PC-3 (cell line): ENCODE data around the gene TAOK1. TPM values are rescaled to one million over a fixed set of nuclear protein-coding genes. Genes with fewer than 3 reads are reported as not detected.
"Not testable (repeated sequence)": the region's sequence is repeated elsewhere in the genome, so short reads cannot be mapped to it uniquely, and the experiment has no call there.

Source experiments
- ATAC-seq: fragments of 200-7000 bp; cut with Tn5 transposase; 2 replicates; pipeline ENCODE4 v1.9.1; 2020; ENCODE audit warnings: mild to moderate bottlenecking, moderate library complexity
- BruUV-seq: library from RNA; stranded (reverse); fragments of 400-500 nt; replicated peaks from 2 replicates; lab custom pipeline; 2021; lab: Mats Ljungman, UMichigan
- CTCF ChIA-PET: fragments of 300-600 bp; sonication (Branson Sonifier 250); formaldehyde crosslinking; loops from one replicate; lab custom pipeline; 2022; ENCODE audit warnings: antibody characterized with exemption; lab: Charles Lee
- POLR2A ChIA-PET: fragments of 300-600 bp; sonication (Branson Sonifier 250); formaldehyde crosslinking; loops from one replicate; lab custom pipeline; 2022; ENCODE audit warnings: antibody characterized with exemption; ENCODE audit not compliant: unreplicated experiment; lab: Charles Lee
- DNase-seq: peaks from one replicate; pipeline ENCODE4 v3.0.0-alpha.2; 2015
- H2AFZ ChIP-seq: fragments of 300-600 bp; sonication (generic); 2 replicates; pipeline ENCODE4 v1.6.0; 2016; ENCODE audit warnings: antibody characterized with exemption, low read length
- H3F3A ChIP-seq: fragments of 300-600 bp; sonication (generic); one replicate; pipeline ENCODE4 v1.6.0; 2017; ENCODE audit warnings: antibody characterized with exemption, low read length, control low read depth, mild to moderate bottlenecking; ENCODE audit not compliant: unreplicated experiment
- H3K27ac ChIP-seq: fragments of 300-600 bp; sonication (generic); 2 replicates; pipeline ENCODE4 v1.5.1; 2016; ENCODE audit warnings: mild to moderate bottlenecking, low read length
- H3K27me3 ChIP-seq: fragments of 300-600 bp; sonication (generic); 2 replicates; pipeline ENCODE4 v1.6.1; 2016; ENCODE audit warnings: low read length, mixed read lengths
- H3K36me3 ChIP-seq: fragments of 300-600 bp; sonication (generic); 2 replicates; pipeline ENCODE4 v1.6.1; 2016; ENCODE audit warnings: low read depth, mixed run types, low read length, mixed read lengths
- H3K4me1 ChIP-seq: fragments of 300-600 bp; sonication (generic); 2 replicates; pipeline ENCODE4 v1.5.1; 2016; ENCODE audit warnings: low read length; ENCODE audit not compliant: insufficient read depth
- H3K4me2 ChIP-seq: fragments of 300-600 bp; sonication (generic); 2 replicates; pipeline ENCODE4 v1.6.0; 2016; ENCODE audit warnings: low read length
- H3K4me3 ChIP-seq: fragments of 300-600 bp; sonication (generic); 2 replicates; pipeline ENCODE4 v1.5.1; 2016; ENCODE audit warnings: mild to moderate bottlenecking, low read length, mixed read lengths
- H3K79me2 ChIP-seq: fragments of 300-600 bp; sonication (generic); 2 replicates; pipeline ENCODE4 v1.6.1; 2017; ENCODE audit warnings: low read length, mixed read lengths
- H3K9ac ChIP-seq: fragments of 300-600 bp; sonication (generic); 2 replicates; pipeline ENCODE4 v1.6.0; 2016; ENCODE audit warnings: mild to moderate bottlenecking, low read length
- H3K9me2 ChIP-seq: fragments of 300-600 bp; sonication (generic); replicated peaks from 2 replicates; pipeline ENCODE4 v1.6.1; 2016; ENCODE audit warnings: mixed run types, low read length, mixed read lengths
- H3K9me3 ChIP-seq: fragments of 300-600 bp; sonication (generic); 2 replicates; pipeline ENCODE4 v1.6.1; 2016; ENCODE audit warnings: low read length, mixed read lengths
- H4K20me1 ChIP-seq: fragments of 300-600 bp; sonication (generic); 2 replicates; pipeline ENCODE4 v1.6.1; 2016; ENCODE audit warnings: low read length, mixed read lengths
- EZH2 ChIP-seq: fragments of 300-600 bp; sonication (generic); IDR thresholded peaks from one replicate; pipeline ENCODE4 v1.6.1; 2017; ENCODE audit warnings: antibody characterized with exemption, mild to moderate bottlenecking, low read length; ENCODE audit not compliant: unreplicated experiment
- EZH2phosphoT487 ChIP-seq: fragments of 300-600 bp; sonication (generic); IDR thresholded peaks from 2 replicates; pipeline ENCODE4 v1.6.1; 2018; ENCODE audit warnings: mild to moderate bottlenecking, antibody characterized with exemption, low read length, borderline replicate concordance
- intact Hi-C: fragments of 100-400 bp; cut with micrococcal nuclease; formaldehyde crosslinking; loops from 2 replicates; pipeline ENCODE4 v1.9.0; 2023
- total RNA-seq: library from RNA; depleted of rRNA; stranded (reverse); fragments of >200 nt; gene quantifications from 2 replicates; pipeline ENCODE4 v1.2.3, GENCODE V29; 2014
- TF ChIP-seq, protein P1 (sequence below): fragments of 300-600 bp; sonication (generic); conservative IDR thresholded peaks from 2 replicates; pipeline ENCODE4 v1.5.1; 2017; ENCODE audit warnings: antibody characterized with exemption, low read depth, mild to moderate bottlenecking, low read length

Gene TAOK1
- total RNA-seq, 1 experiment from 2014 or later: 17.3 TPM

DNA sequence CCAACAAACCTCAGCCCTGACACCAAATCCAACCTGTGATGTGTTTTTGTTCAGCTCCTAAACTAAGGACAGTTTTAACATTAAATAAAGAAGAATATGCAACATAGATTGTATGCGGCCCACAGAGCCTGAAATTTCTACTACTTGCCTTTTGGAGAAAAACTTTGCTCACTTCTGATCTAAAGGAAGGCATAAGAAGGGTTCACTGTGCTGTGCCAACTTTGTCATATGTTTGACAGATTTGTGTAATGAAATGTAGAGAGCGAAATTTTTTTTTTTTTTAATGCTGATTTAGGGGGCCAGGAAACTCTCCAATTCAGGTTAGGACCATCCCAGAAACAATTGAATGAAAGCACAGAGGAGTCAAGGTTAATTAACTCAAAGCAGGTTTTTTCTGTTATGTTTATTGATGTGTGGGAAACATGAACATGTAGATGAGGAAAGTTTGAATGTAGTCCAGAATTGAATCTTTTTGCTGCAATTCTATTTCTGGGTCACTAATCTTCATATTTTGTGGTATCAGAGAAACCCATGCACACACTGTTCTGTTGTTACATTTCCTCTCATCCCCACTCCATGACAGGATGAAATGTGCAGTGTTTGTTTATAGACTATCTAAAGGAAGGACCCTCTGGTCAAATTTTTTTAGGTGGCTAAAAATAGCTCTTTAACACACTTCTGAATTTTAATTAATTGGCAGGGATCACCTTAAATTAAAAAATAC lies 71.5 kb downstream of the TAOK1 start:
- intact Hi-C loops: no loop called here
- Histone ChIP-seq H3K79me2 (no peaks in the 10 kb centered on the region), H3K27ac (no peak overlapping the region), H3K4me1 (no peaks in the 10 kb centered on the region), H3K9ac (no peak overlapping the region), H3F3A (no peaks in the 10 kb centered on the region), H2AFZ (no peak overlapping the region), H3K36me3 (no peaks in the 10 kb centered on the region), H3K9me2 (no peaks in the 10 kb centered on the region), H3K9me3 (no peaks in the 10 kb centered on the region), H3K4me3 (no peak overlapping the region), H3K27me3 (no peaks in the 10 kb centered on the region), H4K20me1 (no peaks in the 10 kb centered on the region), H3K4me2 (no peak overlapping the region)
- BruUV-seq: no TSS peak
- no peak for DNase-seq
- no peak for ATAC-seq
- ChIA-PET POLR2A (no interaction called here), CTCF (no interaction called here)
- TF ChIP-seq, protein P1, sequence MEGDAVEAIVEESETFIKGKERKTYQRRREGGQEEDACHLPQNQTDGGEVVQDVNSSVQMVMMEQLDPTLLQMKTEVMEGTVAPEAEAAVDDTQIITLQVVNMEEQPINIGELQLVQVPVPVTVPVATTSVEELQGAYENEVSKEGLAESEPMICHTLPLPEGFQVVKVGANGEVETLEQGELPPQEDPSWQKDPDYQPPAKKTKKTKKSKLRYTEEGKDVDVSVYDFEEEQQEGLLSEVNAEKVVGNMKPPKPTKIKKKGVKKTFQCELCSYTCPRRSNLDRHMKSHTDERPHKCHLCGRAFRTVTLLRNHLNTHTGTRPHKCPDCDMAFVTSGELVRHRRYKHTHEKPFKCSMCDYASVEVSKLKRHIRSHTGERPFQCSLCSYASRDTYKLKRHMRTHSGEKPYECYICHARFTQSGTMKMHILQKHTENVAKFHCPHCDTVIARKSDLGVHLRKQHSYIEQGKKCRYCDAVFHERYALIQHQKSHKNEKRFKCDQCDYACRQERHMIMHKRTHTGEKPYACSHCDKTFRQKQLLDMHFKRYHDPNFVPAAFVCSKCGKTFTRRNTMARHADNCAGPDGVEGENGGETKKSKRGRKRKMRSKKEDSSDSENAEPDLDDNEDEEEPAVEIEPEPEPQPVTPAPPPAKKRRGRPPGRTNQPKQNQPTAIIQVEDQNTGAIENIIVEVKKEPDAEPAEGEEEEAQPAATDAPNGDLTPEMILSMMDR: no peak
- TF ChIP-seq EZH2phosphoT487 (no peak), EZH2 (no peak)

DNA sequence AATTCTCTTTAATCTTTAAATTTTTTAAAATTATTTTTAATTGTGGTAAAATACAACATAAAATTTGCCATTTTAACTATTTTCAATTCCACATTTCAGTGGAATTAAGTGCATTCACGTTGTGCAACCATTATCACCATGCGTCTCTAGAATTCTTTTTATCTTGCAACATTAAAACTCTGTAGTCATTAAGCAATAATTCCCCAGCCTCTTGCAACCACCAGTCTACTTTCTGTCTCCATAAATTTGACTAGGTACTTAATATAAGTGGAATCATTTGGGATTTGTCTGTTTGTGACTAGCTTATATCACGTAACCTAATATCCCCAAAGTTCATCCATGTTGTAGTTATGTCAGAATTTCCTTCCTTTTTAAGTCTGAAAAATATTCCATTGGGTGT lies 79.1 kb downstream of the TAOK1 start:
- Histone ChIP-seq H4K20me1 (no peaks in the 10 kb centered on the region), H3K4me3 (no peak overlapping the region), H3K4me1 (no peaks in the 10 kb centered on the region), H2AFZ (no peak overlapping the region), H3K79me2 (no peaks in the 10 kb centered on the region), H3K27me3 (no peaks in the 10 kb centered on the region), H3K4me2 (no peak overlapping the region), H3K27ac (no peak overlapping the region), H3K9me3 (no peaks in the 10 kb centered on the region), H3K36me3 (no peaks in the 10 kb centered on the region), H3K9me2 (no peaks in the 10 kb centered on the region), H3F3A (no peaks in the 10 kb centered on the region), H3K9ac (no peak overlapping the region)
- intact Hi-C loops: no loop called here
- ATAC-seq (no peak), DNase-seq (no peak)
- POLR2A ChIA-PET: no interaction called here
- BruUV-seq: no TSS peak
- CTCF ChIA-PET: no interaction called here
- TF ChIP-seq EZH2phosphoT487: no peak
- TF ChIP-seq, protein P1: no peak
- TF ChIP-seq EZH2: no peak

DNA sequence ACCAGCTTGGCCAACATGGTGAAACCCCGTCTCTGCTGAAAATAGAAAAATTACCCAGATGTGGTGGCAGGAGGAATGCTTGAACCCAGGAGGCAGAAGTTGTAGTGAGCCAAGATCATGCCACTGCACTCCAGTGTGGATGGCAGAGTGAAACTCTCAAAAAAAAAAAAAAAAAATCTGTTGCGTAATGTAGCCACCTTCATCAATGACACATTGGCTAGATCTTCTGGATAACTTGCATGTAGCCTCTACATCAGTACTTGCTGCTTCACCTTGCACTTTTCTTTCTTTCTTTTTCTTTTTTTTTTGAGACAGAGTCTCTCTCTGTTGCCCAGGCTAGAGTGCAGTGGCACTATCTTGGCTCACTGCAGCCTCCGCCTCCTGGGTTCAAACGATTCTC lies 83.3 kb downstream of the TAOK1 start:
- H3K4me3 ChIP-seq, BruUV-seq, intact Hi-C loops, H3F3A ChIP-seq, H3K27ac ChIP-seq, ATAC-seq, POLR2A ChIA-PET, H2AFZ ChIP-seq, H3K9me3 ChIP-seq, DNase-seq, H3K4me1 ChIP-seq, H3K36me3 ChIP-seq, CTCF ChIA-PET, H3K4me2 ChIP-seq, H3K9me2 ChIP-seq, H3K79me2 ChIP-seq, H3K27me3 ChIP-seq, H4K20me1 ChIP-seq, H3K9ac ChIP-seq: not testable (repeated sequence)
